HG03575 (cell line): ENCODE results near the gene NOX3.

Source experiments
- ATAC-seq: cut with Tn5 transposase; IDR thresholded peaks from one replicate; pipeline ENCODE4 v1.9.1; 2021; ENCODE audit not compliant: unreplicated experiment, insufficient number of reproducible peaks, low FRiP score; ENCODE audit errors: extremely low read depth

NOX3 gene

DNA sequence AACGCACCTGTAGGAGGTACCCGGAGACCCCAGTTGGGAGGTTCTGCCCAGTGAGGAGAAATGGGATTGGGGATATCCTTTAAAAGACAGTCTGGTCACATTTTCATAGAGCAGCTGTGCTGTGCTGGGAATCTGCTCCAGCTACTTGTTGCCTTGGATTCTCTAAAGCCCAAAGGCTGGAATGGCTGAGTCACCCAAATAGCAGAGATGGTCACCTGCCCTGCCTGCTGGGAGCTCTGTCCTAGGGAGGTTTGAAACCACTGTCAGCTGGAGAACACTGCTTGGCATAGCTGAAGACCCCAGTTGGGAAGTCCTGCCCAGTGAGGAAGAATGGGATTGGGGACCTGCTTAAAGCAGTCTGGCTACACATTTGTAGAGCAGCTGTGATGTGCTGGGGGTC, 106.5 kb downstream of the NOX3 start:
- no peak for ATAC-seq

- ATAC-seq: no peak
These were observed 107.8 kb downstream of the NOX3 start for GRCh38 chr6:155347800-155348199.

- no peak for ATAC-seq
These were observed 108.7 kb downstream of the NOX3 start for GRCh38 chr6:155346957-155347356.
